ENCODE results near the gene CALML6.
A peak's percentile ranks its signal among the peaks of the same experiment; 100 is the strongest.

Gene CALML6

DNA sequence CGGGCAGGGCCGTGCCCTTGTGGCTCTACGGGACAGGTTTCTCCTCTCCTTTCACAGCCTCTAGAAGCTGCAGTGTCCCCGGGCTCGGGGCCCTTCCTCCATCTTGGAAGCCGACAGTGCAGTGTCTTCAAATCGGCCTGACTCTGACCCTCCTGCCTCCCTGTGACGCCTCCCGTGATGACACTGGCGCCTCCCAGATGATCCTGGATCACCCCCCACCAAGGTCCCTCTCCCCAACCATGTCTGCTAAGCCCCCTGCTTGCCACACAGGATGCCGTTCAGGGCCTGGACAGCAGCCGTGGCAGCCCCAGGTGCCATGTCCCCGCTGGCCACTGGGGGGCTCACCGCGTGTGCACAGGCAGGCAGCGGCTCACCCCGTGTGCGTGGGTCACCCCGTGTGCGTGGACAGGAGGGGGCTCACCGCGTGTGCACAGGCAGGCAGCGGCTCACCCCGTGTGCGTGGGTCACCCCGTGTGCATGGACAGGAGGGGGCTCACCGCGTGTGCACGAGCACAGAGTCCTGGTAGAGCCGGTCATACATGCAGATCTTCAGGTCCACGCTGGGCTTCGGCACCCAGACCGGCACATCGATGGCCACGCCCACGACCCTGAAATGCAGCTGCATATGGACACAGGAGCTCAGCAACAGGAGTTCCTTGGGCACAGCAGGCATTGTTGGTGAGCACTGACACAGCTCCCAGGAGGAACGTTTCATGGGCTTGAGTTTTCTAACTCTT, 28.9 kb downstream of the CALML6 start:
- DNase-seq, result peak; percentile 16

DNA sequence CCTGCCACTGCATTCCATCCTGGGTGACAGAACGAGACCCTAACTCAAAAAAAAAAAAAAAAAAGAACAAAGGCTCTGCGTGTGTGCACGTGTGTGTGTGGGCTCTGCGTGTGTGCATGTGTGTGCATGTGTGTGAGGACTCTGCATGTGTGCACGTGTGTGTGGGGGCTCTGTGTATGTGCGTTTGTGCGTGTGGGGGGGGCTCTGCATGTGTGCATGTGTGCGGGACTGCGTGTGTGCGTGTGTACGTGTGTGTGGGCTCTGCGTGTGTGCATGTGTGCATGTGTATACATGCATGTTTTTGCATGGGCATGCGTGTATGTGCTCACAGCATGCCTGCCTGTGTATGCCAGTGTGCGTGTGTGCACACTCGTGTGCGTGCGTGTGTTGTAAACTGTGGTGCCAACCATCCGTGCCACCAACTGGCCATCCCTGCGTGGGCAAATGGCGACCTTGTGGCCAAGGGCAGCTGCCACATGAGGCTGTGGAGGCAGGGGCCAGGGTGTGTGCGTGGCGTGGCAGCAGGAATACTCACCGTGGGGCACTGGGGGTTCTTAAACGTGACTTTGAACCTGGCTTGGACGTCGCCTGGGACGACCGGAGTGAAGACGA, 30.8 kb downstream of the CALML6 start:
- no peak for DNase-seq

DNA sequence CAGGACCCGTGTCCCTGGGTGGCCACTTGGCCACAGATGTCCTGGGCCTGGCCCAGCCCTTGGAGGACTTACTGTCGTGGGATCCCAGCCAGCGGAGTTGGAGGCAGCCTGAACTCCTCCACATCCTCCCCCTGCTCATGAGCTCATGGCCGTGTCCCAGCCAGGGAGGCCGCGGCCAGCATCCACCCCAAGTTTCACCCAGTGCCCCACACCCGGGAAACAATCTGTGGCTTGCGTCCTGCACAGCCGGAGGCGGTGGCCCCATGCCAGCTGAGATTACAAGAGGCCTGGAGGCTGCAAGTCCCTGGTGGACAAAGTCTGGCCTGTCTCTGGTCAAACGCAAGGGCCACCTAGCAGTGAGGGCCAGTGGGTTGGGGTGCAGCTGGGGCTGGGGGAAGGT, 31.5 kb downstream of the CALML6 start:
- DNase-seq, result no peak

DNA sequence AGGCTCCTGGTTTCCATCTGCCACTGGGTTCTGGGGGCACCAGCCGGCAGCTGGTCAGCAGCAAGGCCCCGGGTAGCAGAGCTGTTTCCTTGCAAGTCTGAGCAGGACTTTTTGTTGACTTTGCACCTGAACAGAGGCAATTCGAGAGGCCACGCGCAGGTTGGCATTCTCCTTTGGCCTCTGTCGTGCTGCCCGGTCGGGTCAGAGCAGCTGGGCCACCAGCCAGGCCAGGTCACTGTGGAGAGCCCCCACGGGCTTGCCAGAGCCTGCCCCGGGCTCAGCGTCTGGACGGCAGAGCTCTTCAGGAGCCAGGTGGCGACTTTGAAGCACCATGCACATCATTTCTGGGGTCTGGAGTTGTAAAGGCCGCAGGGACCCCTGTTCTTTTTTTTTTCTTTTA, 32.4 kb downstream of the CALML6 start:
- DNase-seq, result no peak

DNA sequence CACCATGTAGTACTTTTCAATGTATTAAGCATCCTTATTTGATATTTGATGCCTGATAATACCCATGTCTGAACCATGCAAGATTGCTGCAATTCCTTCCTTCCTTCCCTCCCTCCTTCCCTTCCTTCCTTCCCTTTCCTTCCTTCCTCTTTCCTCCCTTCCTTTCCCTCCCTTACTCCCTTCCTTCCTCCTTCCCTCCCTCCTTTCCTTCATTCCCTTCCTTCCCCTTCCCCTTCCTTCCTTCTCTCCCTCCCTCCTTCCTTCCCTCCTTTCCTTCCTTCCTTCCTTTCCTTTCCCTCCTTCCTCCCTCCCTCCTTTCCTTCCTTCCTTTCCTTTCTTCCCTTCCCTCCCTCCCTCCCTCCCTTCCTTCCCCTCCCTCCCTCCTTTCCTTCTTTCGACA, 33.7 kb downstream of the CALML6 start:
- no peak for DNase-seq

DNA sequence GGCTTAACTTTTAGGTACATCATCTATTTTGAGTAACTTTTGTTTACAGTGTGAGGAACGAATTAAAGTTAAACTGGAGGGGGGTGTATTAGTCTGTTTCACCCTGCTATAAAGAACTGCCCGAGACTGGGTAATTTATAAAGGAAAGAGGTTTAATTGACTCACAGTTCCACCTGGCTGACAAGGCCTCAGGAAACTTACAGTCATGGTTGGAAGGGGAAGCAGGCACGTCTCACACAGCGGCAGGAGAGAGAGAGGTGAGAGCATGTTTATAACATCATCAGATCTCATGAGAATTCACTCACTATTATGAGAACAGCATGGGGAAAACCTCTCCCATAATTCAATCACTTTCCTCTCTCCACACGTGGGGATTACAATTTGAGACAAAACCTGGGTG, 35.9 kb downstream of the CALML6 start:
- DNase-seq, result no peak

DNA sequence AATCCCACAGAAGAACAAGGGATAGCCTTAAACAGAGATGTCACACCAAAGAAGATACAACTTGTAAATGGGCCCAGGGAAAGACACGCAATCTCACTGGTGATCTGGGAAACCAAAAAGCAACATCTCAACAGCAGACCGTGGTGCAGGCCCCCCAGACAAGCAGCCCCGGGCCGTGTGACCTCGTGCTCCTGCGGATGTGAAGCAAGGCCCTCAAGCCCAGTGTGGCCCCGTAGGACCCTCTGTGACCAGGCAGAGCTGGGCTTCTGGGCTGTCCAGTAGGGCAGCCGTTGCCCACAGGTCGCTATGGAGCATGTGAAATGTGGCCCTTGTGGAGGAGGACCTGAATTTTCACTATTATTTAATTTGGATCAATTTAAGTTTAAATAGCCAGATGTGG, 39.0 kb downstream of the CALML6 start:
- no peak for DNase-seq

DNA sequence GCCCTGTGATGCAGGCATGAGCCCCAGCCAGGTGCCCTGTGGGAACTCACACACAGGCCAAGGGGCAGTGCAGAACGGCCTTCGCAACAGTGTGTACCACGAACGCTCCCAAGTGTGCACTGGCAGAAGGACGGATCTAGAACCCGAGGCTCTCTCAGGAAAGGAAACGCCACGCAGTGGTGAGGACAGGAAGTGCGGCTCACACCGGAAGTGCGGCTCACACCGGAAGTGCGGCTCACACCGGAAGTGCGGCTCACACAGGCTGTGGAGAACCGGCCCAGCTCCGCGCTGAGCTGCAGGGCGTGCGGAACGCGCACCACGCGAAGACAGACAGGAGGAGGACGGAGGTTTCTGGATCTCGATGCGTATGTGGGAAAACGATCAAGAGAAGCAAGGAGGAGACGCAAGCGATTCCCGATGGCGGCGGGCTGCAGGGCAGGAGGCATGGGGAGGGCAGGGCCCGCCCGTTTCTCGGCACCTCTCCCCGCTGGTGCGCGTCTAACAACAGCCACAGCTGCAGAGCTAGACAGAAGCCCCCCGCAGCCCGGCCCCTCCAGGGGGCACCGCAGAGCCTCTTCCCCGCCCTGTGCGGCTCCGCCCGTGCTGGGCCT, 39.9 kb downstream of the CALML6 start:
- no peak for DNase-seq

DNA sequence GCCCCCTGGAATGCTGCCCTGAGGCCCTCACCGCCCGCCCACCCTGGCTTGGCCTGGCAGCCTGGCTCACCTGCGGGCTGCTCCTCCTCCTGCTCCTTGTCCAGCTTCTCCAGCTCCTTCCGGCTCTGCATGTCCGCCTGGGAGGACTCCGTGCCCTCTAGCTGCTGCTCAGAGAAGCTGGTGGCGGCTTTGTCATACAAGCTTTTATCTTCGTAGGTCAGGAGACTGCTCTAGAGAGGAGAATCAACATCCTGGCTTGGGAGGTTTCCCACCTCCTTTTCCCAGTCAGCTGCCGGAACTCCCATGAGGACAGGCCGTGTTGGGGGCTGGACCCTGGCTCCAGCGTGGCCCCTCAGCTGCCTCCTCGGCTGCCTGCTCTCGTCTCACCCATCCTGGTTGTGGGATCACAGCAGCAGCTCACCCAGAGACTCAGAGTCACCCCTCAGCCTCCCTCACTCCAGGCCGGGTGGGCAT, 40.6 kb downstream of the CALML6 start:
- no peak for DNase-seq

DNA sequence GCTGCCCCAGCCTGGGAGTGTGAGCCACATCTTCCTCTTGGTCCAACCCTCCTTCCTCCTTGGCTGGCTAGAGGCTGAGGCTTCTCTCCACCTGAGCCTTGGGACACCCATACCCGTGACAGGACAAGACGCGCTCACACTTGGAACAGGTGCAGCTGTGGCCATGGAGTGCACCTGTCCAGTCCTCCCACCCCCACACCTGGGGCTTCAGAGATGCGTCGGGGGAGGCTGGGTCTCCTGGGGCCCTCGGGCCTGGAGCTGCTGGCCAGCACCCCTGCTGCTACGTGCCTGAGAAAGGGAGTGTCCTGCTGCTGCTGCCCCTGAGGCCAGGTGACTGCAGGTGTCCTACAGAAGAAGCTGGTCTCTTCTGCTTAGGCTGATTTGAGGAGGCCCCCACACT, 41.0 kb downstream of the CALML6 start:
- DNase-seq, result no peak

DNA sequence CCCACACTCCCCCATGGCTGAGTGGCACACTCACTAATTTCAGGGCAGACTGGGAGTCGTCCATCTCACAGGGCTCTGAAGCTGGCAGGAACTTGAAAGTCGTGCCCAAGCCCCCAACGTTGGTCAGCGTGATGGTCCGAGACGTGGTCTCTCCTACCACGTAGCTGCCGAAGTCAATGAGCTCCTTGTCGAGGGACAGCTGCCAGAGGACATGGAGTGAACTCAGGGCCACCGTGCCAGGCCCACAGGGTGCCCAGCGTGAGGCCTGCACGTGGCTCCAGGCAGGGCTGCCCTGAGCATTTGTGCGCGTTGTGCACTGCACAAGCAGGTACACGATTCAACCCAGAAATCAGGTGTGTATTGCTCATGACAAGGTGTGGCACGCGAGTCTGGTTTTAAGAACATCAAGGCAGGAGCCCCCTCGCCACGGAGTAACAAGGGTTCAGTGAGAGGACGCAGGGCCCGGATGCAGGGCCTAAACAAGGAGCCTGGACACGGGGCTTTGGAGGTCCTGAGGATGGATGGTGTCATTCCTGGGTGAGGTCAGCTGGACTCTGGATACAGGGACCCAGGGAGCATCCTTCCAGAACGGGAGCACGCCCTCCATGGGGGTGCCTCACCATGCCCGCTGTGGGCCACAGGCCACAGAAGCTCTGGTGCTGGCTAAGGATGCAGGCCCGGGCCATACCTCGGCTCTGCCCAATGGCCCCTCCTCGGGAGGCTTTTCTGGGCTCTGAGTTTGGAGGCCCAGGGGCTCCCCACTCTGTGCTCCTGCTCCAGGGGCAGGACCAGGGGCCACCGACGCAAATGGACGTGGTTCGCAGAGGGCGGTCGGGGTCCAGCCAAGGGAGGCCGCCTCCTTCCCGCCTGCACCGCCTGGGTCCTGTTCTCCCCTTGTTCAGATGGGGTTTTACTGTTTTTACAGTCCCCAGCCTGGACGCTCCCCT, 41.8 kb downstream of the CALML6 start:
- DNase-seq, result no peak

DNA sequence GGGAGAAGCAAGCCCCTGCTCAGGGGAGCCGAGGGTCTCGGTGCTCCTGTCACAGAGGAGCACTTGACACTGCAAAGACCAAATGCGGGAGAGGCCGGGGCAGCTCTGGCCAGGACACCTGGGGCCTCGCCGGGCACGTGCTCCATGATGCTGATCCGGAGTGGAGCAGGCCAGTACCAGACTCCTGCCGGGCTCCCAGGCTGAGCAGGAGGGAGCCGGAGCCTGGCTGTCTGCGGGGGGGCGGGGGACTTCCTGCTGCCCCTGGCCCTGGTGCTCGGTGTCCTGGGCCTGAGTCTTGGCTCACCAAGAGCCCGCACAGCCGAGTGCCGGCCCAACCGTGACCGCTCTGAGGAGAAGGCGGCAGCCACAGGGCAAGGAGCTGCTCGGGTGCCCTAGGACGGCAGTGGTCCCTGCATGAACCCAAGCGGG, 42.5 kb downstream of the CALML6 start:
- no peak for DNase-seq

DNA sequence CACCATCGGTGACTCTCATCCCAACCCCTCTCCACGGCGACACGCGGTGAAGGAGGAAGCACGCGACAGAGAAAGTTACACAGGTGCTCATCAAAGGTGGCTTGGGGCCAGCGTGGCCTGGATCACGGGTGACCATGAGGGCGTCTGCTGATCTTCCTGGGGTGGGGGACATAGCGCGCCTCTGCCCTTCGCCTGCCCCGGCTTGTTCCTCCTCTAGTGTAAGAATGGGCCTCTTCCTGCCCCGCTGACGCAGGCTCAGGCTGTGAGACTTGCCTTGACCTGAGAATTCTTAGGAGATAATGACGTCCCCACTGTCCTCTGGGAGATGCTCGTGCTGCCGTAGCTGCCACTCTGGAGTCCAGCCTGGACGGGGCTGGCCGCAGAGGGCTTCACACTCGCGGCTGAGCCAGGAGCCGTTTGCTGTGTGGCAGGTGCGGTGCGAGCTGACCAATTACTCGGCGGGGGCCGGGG, 43.0 kb downstream of the CALML6 start:
- DNase-seq, result no peak

DNA sequence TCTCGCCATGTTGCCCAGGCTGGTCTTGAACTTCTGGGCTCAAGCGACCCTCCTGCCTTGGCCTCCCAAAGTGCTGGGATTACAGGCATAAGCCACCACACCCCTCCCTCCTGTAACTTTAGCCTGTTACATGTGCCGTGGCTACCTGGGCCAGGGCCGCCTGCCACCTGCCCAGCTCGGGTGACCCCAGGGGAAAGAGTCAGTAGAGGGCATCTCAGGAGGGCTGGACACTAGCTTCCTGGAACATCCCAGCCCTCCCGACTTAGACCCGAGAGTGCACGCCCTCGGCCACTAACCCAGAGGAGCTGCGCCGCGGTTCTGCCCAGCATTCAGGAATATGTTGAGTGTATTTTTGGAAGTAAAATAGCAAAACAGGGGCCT, 44.4 kb downstream of the CALML6 start:
- no peak for DNase-seq

DNA sequence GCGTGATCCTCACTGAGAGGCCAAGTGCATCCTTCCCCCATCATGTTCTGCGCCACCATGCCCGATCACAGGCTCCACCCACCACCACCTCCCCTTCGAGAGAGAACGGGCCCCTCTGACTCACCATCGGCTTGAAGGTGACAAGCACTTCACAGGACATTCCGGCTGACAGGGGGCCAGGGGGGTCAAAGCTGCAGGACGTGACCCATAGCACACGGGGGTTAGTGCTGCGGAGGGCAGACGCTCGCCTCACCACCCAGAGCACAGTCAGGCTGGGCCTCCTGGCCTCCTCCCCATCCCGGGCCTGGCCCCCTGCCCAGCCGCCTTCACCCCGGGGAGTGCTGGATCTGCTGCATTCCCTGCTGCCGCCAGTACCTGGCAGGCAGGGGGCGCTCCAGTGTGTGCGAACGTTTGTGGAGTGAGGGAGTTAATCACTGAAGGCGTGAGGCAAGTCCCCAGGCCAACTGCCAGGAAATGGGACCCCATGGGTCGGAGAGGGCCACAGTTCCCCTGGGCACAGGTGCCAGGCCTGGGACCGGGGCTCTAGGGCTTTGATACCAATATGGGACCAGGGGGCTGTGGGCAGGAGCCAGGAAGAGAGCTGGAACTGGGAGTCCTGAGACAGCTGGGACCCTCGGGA, 44.9 kb downstream of the CALML6 start:
- peak; percentile 59 for DNase-seq

DNA sequence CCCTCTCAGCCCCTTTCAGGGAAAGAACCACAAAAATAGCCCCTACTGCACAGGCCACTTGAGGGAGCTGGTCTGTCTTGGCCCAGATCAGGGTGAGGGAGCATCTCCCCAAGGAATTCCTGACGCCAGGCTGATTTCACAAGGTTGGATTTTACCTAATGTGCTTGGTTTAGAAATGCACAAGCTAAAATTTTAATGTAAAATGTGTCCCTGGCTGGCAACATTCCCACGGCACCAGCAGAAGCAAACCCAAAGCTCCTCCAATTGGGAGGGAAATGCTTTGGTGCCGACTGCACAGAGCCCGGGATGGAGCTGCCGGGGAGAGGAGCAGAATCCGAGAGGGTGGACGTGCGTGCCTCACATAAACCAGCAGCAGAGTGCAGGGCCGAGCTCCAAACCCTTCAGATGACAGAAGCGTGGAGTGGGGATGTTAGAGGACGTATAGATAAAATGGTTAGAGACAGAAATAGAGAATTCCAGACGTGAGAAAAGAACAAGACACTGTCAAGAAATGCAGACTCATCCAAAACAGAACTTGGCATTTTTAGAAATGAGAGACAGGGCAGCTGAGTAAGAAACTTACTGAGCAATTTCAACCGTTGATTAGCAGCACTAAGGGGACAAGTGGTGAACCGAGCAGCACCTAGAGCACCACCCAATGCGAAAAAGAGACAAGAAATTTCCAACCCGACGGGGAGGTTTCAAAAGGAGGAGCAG, 45.6 kb downstream of the CALML6 start:
- no peak for DNase-seq

DNA sequence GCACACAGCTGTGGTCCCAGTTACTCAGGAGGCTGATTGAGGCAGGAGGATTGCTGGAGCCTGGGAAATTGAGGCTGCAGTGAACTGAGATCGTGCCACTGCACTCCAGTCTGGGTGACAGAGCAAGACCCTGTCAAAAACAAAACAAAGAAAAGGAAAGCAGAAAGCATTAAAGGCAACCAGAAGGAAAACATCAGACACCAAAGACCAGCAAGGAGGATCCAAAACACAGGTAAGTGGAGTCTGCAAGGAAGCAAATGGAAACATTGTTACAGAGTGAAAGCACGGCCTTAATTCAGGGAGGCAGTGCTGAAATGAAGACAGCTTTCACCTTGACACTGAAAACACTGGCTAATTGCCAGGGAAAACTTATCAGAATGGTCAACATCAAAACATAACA, 47.7 kb downstream of the CALML6 start:
- no peak for DNase-seq

DNA sequence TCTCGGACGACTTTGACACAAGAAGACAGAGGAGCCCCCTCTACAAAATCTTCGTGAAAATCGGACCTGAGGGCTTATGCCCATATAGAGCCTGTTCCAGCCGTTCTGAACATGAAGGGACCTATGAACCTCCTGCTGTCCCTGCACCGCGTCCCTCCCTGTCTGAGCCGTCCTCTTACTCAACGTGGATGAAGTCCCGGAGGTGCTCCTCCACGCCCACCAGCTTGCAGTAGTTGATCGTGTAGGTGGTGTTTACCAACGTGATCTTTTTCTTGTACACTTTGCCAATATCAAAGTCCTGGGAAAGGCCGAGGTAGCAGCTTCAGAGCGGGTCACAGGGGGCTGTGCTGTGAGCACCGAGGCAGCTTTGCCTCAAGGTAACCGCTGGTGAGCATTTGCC, 48.5 kb downstream of the CALML6 start:
- DNase-seq, result no peak

DNA sequence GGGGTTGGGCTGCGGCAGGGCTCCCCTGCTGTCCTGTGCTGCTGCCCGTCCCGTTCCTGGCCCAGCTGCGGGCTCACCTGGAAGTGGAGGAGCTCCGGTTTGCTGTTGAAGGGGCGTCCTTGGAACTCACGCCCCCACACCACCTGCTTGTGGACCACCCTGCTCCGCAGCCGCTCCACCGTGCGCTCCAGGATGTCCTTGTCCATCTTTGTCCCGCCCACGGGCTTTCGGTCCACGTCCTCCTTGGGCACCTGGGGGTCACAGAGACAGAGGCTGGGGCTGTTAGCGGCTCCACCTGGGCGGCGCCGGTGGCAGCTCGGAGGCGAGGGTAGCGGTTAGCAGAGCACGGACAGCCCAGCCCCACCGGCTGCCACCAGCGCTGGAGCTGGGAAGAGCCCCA, 49.8 kb downstream of the CALML6 start:
- no peak for DNase-seq

DNA sequence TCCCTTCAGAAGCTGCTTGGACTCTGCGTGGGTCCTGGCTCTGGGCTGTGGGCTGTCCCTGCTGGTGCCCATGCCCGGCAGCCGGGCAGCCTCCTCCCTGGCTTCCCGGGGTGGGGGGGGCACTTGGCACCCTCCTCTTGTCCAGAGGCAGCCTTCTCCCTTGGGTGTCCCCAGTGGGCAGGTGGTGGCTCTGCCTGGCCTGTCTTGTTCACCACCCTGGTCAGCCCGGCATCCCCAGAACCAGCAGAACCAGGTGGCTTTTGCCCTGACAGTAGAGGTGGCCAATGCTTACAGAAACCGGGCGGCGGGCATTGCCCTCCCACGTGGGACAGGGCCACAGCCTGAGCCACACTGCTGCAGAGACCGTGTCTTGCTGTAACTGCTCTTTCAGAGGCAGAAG, 50.5 kb downstream of the CALML6 start:
- DNase-seq, result no peak

DNA sequence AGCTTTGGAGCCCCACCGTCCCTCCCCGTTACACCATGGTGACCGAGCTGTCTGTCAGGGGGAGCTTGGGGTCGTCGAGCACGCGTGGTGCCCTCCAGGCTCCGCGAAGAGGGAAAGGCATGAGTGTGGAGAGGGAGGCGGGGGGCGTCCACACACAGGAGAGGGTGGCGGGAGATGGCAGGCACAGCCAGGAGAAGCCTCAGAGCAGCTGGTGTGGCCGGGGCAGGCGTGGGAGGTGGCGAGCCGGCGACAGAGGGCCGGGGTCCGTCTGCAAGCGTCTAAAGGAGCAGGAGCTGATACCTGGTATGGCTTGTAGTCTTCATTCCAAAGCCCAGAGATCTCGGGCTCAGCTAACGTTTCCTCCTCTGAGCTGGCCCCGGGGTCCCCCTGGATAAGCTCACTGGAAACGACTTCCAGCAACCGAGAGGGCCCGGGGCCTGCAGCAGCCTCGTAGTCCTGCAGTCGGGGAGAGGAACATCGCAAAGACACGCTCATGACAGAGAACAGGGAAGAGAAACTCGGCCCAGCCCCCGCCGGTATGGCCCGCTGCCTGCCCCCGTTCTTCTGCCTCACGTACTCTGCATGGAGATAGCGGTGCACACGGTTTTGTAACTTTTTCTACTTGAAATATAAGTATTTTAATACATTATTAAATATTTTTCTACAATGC, 51.1 kb downstream of the CALML6 start:
- DNase-seq, result no peak

All from fibroblast of skin of abdomen (primary cell).